ENCODE results near the gene CRYGS.
A peak's percentile ranks its signal among the peaks of the same experiment; 100 is the strongest.

Gene CRYGS

GRCh38 chr3:186513386-186513785 lies 30.8 kb downstream of the CRYGS start:
- no peak for TF ChIP-seq EP300 (IDR thresholded peaks at IDR 0.05; ENCODE audit: borderline replicate concordance)
- TF ChIP-seq MAX (IDR thresholded peaks at IDR 0.05), result no peak
- TF ChIP-seq CEBPB (IDR thresholded peaks at IDR 0.05), result no peak
- no peak for TF ChIP-seq ZBTB7A (IDR thresholded peaks at IDR 0.05; ENCODE audit: low read depth)
- no peak for TF ChIP-seq TAF1 (IDR thresholded peaks at IDR 0.05; ENCODE audit: low read depth)
- TF ChIP-seq YY1 (IDR thresholded peaks at IDR 0.05; ENCODE audit: low read depth), result no peak
- no peak for TF ChIP-seq TCF12 (IDR thresholded peaks at IDR 0.05; ENCODE audit: low read depth)
- no peak for TF ChIP-seq USF1 (IDR thresholded peaks at IDR 0.05)
- no peak for TF ChIP-seq TEAD4 (IDR thresholded peaks at IDR 0.05)
- no peak for TF ChIP-seq RAD21 (IDR thresholded peaks at IDR 0.05; ENCODE audit: low read depth)

- TF ChIP-seq EGR1 (IDR thresholded peaks at IDR 0.05), result no peak
- TF ChIP-seq MAX (IDR thresholded peaks at IDR 0.05), result no peak
- TF ChIP-seq EP300 (IDR thresholded peaks at IDR 0.05; ENCODE audit: borderline replicate concordance), result no peak
- TF ChIP-seq CEBPB (IDR thresholded peaks at IDR 0.05), result no peak
- TF ChIP-seq FOXM1 (IDR thresholded peaks at IDR 0.05; ENCODE audit: borderline replicate concordance, low read depth), result no peak
- TF ChIP-seq TEAD4 (IDR thresholded peaks at IDR 0.05), result no peak
- no peak for TF ChIP-seq RAD21 (IDR thresholded peaks at IDR 0.05; ENCODE audit: low read depth)
These were observed 31.4 kb downstream of the CRYGS start for GRCh38 chr3:186512570-186513302.

GRCh38 chr3:186511702-186512101 lies 32.5 kb downstream of the CRYGS start:
- TF ChIP-seq MAX (IDR thresholded peaks at IDR 0.05) (no peak), REST (IDR thresholded peaks at IDR 0.05; ENCODE audit: low read depth) (peak; percentile 73)

GRCh38 chr3:186511245-186511644 lies 32.9 kb downstream of the CRYGS start:
- no peak for TF ChIP-seq MAX (IDR thresholded peaks at IDR 0.05)
- TF ChIP-seq EGR1 (IDR thresholded peaks at IDR 0.05), result no peak
- TF ChIP-seq TEAD4 (IDR thresholded peaks at IDR 0.05), result no peak
- no peak for TF ChIP-seq TAF1 (IDR thresholded peaks at IDR 0.05; ENCODE audit: low read depth)

GRCh38 chr3:186510374-186511079 lies 33.7 kb downstream of the CRYGS start:
- TF ChIP-seq EGR1 (IDR thresholded peaks at IDR 0.05), result no peak
- TF ChIP-seq RAD21 (IDR thresholded peaks at IDR 0.05; ENCODE audit: low read depth), result 0 out of 2 replicates have a peak, but pooled peaks have one; percentile 2
- TF ChIP-seq CEBPB (IDR thresholded peaks at IDR 0.05), result no peak
- TF ChIP-seq TAF1 (IDR thresholded peaks at IDR 0.05; ENCODE audit: low read depth), result no peak

GRCh38 chr3:186509423-186509822 lies 34.8 kb downstream of the CRYGS start:
- no peak for TF ChIP-seq NFIC (IDR thresholded peaks at IDR 0.05)
- no peak for TF ChIP-seq EP300 (IDR thresholded peaks at IDR 0.05; ENCODE audit: borderline replicate concordance)
- TF ChIP-seq ZBTB7A (IDR thresholded peaks at IDR 0.05; ENCODE audit: low read depth), result no peak
- no peak for TF ChIP-seq CEBPB (IDR thresholded peaks at IDR 0.05)
- TF ChIP-seq RAD21 (IDR thresholded peaks at IDR 0.05; ENCODE audit: low read depth), result no peak
- no peak for TF ChIP-seq USF1 (IDR thresholded peaks at IDR 0.05)
- no peak for TF ChIP-seq TCF12 (IDR thresholded peaks at IDR 0.05; ENCODE audit: low read depth)
- no peak for TF ChIP-seq EGR1 (IDR thresholded peaks at IDR 0.05)
- no peak for TF ChIP-seq REST (IDR thresholded peaks at IDR 0.05; ENCODE audit: low read depth)
- TF ChIP-seq CREB1 (IDR thresholded peaks at IDR 0.05; ENCODE audit: low read depth), result no peak
- TF ChIP-seq FOXM1 (IDR thresholded peaks at IDR 0.05; ENCODE audit: borderline replicate concordance, low read depth), result no peak
- no peak for TF ChIP-seq TEAD4 (IDR thresholded peaks at IDR 0.05)
- TF ChIP-seq YY1 (IDR thresholded peaks at IDR 0.05; ENCODE audit: low read depth), result no peak

Data from Ishikawa (cell line).